GM18498 (cell line): Measurements from ENCODE around the gene SGCA.
A peak's percentile ranks its signal among the peaks of the same experiment; 100 is the strongest.

Experiments used
- ATAC-seq: cut with Tn5 transposase; IDR thresholded peaks from one replicate; pipeline ENCODE4 v1.9.1; 2021; ENCODE audit warnings: mild to moderate bottlenecking, moderate library complexity; ENCODE audit not compliant: unreplicated experiment

SGCA gene

GRCh38 chr17:50191359-50192143, 25.7 kb downstream of the SGCA start:
- no peak for ATAC-seq

- ATAC-seq = no peak
These were observed 26.4 kb downstream of the SGCA start for GRCh38 chr17:50192144-50192617.

- no peak for ATAC-seq
These were observed 26.9 kb downstream of the SGCA start for GRCh38 chr17:50192618-50193291.

- no peak for ATAC-seq
These were observed 28.5 kb downstream of the SGCA start for GRCh38 chr17:50194140-50194933.

- no peak for ATAC-seq
These were observed 29.4 kb downstream of the SGCA start for GRCh38 chr17:50194934-50195865.

GRCh38 chr17:50196036-50196435, 30.2 kb downstream of the SGCA start:
- no peak for ATAC-seq

- ATAC-seq = no peak
These were observed 31.0 kb downstream of the SGCA start for GRCh38 chr17:50196826-50197225.

GRCh38 chr17:50198026-50198669, 32.3 kb downstream of the SGCA start:
- no peak for ATAC-seq

- no peak for ATAC-seq
These were observed 33.5 kb downstream of the SGCA start for GRCh38 chr17:50199211-50199802.

- ATAC-seq = peak; percentile 46
These were observed 34.1 kb downstream of the SGCA start for GRCh38 chr17:50199803-50200456.

GRCh38 chr17:50200457-50201275, 34.9 kb downstream of the SGCA start:
- ATAC-seq = peak; percentile 74

- ATAC-seq = no peak
These were observed 35.6 kb downstream of the SGCA start, which contains the start of gene COL1A1 for GRCh38 chr17:50201276-50201854. Gene COL1A1, minus strand, starts transcription at chr17:50201631. Its CDS starts 118 bp downstream, at chr17:50201513.

- ATAC-seq = no peak
These were observed 37.3 kb downstream of the SGCA start for GRCh38 chr17:50203086-50203485.

GRCh38 chr17:50203604-50204345, 38.0 kb downstream of the SGCA start:
- ATAC-seq = no peak

GRCh38 chr17:50204431-50204830, 38.6 kb downstream of the SGCA start:
- no peak for ATAC-seq

GRCh38 chr17:50205111-50205962, 39.5 kb downstream of the SGCA start:
- ATAC-seq = no peak
